ENCODE measurements around the gene FDPS. TPM values are rescaled to one million over a fixed set of nuclear protein-coding genes. Genes with fewer than 3 reads are reported as not detected.

The FDPS gene
- polyA plus RNA-seq (2014; cell fraction: cytosol; rRNA removed) = 505 and 561 TPM in 2 replicates
- polyA plus RNA-seq (2014; cell fraction: nucleus; rRNA removed) = 622 and 644 TPM in 2 replicates

DNA sequence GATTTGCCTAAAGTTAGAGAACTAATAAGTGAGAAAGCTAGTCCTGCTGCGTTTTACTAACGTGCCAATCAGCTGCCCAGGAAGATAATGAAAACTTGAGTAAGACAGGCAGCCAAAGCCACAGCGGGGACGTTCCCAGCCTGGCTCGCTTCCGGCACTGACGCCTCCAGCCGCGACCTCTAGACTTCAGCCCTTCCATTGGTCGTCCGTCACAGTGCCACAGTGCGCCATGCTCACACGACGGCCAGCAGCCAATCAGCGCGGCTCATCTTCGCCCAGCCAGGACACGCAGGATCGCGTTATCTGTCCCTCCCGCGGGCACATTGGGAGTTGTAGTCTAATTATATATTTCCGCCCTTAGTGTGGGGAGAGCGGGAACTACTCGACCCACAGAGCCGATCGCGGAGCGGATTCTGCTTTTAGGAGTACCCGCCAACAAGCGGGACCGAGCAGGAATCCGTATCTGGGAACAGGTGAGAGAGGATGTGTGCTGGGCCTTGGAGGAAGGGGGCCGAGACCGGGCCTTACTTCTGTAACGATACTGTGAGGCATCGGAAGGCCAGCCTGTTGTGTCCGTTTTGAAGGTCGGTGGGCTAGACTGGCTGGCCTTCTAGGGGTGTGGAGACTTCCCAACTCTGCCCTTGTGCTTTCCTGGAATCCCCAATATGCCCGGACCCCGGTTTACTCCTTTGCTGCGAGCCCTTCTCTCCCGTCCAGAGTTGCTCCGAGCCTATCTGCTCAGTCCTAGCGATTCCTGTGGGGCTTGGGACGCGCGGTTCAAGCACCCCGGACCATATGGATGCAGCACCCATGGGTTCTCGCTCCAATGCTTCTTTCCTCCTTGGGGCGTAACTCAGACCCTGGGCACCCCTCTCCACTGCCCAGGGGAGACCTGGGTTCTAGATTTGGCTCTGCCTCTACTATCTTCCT is at the start of gene FDPS:
Gene FDPS (plus strand): TSS at position 374 of the 930 bp plus-strand sequence. CDS start 924 bp downstream, outside the sequence.
- DNase-seq (ENCODE audit: low spot score) = peak; percentile 100

DNA sequence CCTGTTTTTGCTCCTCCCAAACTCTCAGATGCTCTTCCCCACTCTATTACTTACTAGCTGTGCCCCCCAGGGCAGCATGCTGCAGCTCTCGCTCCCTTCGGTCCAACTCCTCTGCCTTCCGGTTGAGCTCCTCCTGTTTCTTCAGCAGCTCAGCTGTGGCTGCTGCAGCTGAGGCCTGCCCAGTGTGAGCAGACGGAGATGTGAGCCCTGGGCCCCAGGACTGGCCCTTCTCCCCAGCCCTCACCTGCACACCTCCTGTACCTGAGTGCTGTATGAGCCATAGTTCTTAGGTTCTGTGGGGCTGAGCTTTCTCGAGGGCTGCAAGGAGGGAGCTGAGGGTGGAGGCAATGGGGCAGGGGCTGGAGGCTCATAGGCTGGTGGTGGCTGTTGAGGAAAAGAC is 48.4 kb upstream of the FDPS start:
- no peak for DNase-seq (ENCODE audit: low spot score)

DNA sequence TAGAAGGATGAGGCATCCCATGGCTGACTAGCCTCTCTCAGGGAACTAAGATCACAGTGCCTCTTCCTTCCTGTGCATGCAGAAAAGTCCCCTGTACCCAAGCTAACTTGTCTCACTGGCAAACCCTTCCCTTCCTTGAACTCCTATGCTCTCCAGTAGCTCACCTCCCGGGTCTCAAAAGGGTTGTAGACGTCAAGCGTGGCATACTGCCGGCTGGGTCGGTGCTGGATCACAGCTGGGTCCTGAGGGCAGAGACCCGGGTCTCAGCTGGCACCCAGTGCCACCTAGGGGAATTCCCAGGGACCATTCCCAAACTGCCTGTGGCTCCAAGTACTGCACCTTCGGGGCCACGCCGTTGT is 47.2 kb upstream of the FDPS start:
- no peak for DNase-seq (ENCODE audit: low spot score)

DNA sequence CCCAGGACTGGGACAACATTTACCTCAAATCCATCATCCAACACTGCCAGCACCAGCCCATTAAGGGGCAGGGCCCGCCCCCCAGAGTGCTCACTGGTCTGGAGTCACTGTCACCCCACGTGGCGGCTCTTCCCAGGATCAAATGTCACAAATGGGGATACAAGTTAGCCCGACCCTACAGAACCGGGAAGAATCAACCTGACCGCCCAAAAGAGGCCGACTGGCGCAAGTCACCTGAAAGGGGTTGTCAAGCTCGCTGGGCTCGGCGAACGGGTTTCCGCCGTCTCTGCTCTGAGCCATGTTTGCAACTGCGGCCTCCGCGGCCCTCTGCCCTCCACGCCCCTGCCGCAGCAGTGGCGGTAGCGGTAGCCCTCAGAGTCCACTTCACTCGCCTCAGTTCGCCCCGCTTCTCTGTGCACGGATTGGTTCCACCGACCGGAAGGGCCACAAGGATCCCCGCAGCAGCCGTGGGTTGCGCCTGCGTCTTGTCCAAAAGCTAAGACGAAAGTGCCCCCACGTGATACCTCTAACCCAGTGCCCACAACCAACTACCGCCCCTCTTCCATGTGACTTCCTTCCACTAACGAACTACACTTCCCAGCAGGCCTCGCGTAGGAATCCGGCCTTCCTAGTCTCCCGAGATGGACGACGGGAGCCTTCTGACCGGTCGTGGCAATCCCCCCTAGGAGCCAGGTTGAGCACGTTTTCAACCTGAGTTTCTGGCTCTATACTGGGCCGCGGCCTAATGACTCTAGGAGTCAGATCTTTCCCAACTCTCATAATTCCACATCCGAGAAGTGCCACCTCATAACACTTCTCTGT is 46.6 kb upstream of the FDPS start, which contains the start of gene SCAMP3:
Gene SCAMP3 (minus strand): TSS at position 509 of the 822 bp plus-strand sequence. CDS start 209 bp downstream, at position 300.
- peak; percentile 100 for DNase-seq (ENCODE audit: low spot score)

- no peak for DNase-seq (ENCODE audit: low spot score)
Measured at GRCh38 chr1:155263067-155263466, 45.6 kb upstream of the FDPS start.

GRCh38 chr1:155266553-155266952 is 42.1 kb upstream of the FDPS start:
- no peak for DNase-seq (ENCODE audit: low spot score)

DNA sequence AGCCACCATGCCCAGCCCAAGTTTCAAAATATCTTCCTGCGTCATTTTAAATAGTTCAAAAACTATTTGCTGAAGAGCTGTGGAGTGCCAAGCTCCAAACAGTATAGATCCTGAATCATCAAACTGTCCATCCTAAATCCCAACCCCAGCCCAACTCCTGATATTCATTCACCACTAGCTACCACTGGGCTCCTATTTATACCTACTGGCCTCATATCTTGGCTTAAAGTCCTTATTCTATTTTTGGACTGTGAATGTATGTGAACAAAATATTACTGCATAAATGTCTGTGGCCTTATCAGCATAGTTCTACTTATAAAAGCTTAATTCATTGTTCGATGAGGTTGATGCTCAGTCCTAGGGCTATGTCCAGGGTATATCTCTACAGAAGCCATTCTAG is 41.3 kb upstream of the FDPS start:
- no peak for DNase-seq (ENCODE audit: low spot score)

- no peak for DNase-seq (ENCODE audit: low spot score)
Measured at GRCh38 chr1:155268630-155269029, 40.0 kb upstream of the FDPS start.

GRCh38 chr1:155269381-155269780 is 39.3 kb upstream of the FDPS start:
- no peak for DNase-seq (ENCODE audit: low spot score)

DNA sequence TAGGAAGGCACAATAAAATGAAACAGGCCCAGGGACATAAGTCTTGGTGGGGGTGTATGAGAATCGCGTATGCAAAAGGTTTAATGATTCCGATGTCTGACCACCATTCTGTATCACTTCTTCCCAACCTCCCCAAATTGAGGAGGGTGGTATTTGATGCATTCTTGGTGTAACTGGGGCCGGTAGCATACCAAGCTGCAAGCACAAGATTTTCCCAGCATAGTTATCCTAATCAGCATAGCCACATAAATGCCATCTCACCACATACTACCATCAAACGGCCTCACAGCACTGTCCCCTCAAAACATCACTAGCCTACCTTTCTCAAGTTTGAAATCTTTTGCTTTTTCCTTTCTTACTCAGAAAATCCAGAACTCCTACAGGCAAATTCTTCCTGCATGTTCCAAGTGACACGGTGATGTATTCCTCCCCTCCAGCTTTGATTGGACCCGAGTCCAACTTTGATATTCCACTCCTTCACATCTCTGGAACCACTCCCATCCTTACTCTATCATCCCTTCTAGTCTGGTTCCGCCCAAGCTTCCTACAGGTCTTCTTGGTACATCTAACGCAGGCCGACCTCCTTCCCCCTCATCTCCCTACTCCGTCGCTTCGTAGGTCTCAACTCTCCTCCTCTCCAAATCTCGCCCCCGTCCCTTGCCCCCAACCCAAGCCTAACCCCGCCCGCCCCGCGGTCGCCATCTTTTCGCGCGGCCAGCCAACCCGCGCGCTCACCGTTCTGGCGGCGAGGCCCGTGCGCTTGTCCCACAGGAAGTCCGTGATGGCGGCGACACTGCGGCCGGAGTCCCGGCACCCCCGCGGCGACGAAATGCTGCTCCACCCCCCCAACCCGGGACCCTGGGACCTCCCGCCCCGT is 36.0 kb upstream of the FDPS start:
- DNase-seq (ENCODE audit: low spot score) = peak; percentile 75

- peak; percentile 99 for DNase-seq (ENCODE audit: low spot score)
Measured at GRCh38 chr1:155273343-155274245, 35.1 kb upstream of the FDPS start, which contains the start of gene CLK2. CLK2 (minus strand) TSS chr1:155273504; CDS start chr1:155270977, 2,527 bp downstream.

DNA sequence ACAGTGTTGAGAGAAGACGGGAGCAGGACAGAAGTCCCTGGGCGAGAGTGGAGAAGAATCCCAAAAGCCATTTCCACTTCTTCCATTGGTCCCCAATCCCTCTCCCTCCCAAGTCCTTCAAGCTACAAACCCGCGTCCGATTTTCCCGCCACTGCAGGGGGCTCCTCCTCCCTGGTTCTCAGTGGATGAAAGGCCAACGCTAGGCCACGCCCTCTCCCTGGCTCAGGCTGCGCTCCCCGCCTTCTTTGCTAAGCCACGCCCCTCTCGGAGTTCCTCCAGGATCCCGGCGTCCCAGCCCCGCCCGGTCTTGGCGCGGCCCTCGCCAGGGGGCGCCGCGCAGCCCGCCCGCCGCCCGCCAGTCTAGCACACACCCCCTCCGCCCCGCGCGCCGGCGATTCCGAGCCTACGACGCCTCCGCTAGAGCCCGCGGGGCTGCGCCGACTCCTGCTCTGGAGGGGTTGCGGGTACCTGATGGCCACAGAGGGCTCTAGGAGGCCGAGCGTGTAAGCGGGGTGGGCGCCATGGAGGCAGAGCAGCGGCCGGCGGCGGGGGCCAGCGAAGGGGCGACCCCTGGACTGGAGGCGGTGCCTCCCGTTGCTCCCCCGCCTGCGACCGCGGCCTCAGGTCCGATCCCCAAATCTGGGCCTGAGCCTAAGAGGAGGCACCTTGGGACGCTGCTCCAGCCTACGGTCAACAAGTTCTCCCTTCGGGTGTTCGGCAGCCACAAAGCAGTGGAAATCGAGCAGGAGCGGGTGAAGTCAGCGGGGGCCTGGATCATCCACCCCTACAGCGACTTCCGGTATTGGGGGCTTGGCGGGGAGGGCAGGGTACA is 31.4 kb upstream of the FDPS start, which contains the start of gene HCN3:
Gene HCN3 (plus strand): TSS at position 394 of the 832 bp plus-strand sequence. CDS start 128 bp downstream, at position 522.
- DNase-seq (ENCODE audit: low spot score) = peak; percentile 99

DNA sequence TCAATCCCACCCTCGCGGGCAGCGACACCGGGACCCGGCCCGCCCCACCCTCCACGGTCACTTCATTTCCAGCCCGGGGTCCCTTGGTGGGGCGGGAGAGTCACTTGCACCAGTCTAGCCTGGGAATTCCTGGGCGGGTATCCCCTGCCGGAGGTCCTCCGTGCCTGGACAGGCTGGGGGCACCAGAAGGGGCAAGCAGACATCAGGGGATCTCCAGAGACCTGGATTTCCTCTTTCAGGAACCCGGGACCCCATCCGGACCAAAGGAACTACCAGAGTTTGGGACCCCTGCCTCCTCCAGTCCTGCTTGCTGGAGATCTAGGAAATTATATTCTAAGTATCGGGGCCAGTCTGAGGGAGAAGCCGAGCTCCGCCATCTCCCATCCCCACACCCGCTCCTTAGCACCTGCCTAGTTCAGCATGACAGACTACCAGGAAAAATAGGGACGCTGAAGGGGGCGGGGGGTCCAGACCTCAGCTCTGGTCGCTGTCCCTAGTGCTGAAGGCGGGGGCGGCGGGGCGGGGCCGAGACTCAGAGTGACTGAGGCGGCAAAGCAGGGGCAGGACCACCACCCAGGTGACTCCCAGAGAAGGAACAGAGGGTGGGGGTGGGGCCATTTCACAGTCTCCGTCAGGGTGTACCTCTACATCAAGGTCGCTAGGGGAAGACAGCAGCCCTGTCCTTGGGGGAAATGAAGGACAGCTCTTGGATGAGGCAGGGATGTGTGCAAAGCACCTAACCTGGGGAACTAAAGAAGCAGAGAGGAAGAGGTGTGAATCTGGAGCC is 30.6 kb upstream of the FDPS start:
- peak; percentile 90 for DNase-seq (ENCODE audit: low spot score)

GRCh38 chr1:155278689-155279160 is 29.9 kb upstream of the FDPS start:
- DNase-seq (ENCODE audit: low spot score) = no peak

DNA sequence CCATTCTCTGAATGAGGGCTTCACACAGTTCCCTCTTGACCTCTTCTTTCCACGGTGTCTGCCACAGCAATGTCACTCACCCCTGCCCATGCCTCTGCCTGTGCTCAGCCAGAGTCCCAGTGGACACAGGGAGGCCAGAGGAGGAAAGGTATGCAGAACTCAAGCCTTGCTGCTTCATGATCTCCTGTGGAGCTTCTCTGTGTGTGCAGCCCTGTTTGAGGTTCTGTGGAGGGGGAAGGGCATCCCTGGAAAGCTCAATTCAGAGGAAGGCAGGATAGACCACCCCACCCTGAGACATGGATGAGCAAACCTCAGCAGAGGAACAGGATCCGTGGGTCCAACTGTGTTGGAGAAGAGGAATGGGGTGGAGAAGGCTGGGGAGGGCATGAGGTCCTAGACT is 29.4 kb upstream of the FDPS start:
- DNase-seq (ENCODE audit: low spot score) = no peak

DNA sequence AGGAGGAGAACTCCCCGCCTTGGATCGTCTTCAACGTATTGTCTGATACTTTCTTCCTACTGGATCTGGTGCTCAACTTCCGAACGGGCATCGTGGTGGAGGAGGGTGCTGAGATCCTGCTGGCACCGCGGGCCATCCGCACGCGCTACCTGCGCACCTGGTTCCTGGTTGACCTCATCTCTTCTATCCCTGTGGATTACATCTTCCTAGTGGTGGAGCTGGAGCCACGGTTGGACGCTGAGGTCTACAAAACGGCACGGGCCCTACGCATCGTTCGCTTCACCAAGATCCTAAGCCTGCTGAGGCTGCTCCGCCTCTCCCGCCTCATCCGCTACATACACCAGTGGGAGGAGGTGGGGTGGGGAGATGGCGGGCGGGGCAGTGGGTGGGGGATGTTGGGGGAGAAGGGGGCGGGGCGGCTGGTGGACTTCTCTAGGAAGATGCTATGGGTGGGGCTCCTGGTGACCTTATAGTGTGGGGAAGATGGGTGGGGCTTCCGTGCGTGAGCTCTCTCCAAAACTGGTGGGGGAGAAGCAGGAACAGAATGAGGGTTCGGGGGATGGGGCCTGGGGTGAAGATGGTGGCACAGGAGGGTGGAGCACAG is 26.1 kb upstream of the FDPS start:
- no peak for DNase-seq (ENCODE audit: low spot score)

GRCh38 chr1:155284476-155284875 is 24.2 kb upstream of the FDPS start:
- no peak for DNase-seq (ENCODE audit: low spot score)

GRCh38 chr1:155285063-155285462 is 23.6 kb upstream of the FDPS start:
- no peak for DNase-seq (ENCODE audit: low spot score)
